GM18511 (cell line): Measurements from ENCODE around the gene NDFIP2.

Experiments used
- ATAC-seq: cut with Tn5 transposase; IDR thresholded peaks from one replicate; pipeline ENCODE4 v1.9.1; 2021; ENCODE audit warnings: mild to moderate bottlenecking, moderate library complexity; ENCODE audit not compliant: unreplicated experiment

The NDFIP2 gene

DNA sequence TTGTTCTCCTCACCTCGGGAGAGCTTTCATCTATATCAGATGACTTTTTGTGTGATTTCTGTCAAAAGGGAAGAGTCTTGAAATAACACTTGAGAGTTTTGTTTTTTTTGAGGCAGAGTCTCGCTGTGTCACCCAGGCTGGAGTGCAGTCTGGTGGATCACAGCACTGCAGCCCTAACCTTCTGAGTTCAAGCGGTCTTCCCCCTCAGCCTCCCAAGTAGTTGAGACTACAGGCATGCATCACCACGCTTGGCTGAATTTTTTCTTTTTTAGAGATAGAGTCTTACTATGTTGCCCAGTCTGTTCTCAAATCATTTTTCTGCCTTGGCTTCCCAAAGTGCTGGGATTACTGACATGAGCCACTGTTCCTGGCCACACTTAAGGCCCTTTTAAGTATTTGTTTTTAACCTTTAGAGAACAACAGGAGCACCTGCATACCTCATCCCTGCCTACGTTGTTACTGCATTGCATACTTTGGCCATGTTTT, 11.4 kb downstream of the NDFIP2 start:
- ATAC-seq = no peak

DNA sequence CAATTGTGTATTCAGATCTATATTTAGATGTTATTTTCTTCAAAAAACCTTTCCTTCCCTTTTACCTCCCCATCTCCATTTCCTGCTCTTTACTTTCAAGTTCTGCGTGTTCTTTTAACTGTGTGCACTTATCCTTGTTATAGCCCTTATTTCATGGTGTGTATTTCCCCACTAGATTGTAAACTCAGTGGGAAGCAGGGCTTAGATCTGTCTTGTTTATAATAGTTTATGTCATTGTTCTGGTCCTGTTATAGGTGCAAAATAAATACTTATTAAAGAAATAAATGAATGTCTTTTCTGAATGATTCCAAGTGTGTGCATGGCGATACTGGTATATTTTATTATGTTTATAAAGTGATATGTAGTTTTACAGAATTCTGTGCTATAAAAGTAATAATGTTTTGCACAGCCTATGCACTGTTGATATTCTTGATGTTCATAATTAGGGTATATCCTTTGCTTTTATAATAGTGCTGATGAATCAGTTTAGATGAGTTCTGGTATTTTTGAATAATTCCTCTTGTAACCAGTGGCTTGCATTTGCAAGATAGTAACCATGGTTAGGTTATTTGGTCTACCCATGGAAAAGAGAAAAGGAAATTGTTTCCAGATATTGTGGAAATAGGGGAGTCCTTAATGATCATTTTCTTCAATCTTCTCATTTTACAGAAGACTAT, 12.1 kb downstream of the NDFIP2 start:
- ATAC-seq = no peak

DNA sequence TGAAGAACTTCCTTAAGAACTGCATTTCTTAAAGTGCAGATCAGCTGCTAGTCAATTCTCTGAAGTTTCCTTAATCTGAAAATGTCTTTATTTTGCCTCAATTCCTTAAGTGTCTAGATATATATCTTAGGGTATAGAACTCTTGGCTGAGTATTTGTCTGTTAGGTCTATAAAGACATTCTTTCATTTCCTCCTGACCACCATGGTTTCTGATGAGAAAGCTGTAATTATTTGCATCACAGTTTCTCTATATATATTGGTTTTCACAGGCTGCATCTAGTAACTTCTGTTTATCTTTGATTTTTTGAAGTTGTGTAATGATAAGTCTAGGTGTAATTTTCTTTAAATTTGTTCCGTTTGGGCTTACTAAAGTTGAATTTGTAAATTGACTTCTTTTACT, 15.2 kb downstream of the NDFIP2 start:
- ATAC-seq = peak; percentile 87

GRCh38 chr13:79497064-79497463, 16.1 kb downstream of the NDFIP2 start:
- ATAC-seq = no peak

DNA sequence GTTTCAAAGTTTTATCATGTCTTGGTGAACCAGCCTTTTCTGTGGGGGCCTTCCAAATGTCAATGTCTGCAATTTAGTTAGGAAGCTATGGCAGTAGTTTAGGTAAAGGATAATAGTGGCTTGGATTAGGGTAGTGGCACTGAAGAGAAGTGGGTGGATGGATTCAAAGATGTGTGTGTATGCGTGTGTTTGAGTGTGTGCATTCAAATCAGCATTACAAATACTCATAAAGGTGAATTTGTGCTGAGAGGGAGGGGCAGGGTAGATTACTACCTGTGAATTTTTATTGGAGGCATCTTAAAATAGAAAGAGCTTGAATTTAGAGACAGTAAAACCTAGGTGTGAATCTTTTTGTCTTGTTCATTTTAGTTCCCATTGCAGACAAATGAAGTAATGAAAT, 16.9 kb downstream of the NDFIP2 start:
- no peak for ATAC-seq

DNA sequence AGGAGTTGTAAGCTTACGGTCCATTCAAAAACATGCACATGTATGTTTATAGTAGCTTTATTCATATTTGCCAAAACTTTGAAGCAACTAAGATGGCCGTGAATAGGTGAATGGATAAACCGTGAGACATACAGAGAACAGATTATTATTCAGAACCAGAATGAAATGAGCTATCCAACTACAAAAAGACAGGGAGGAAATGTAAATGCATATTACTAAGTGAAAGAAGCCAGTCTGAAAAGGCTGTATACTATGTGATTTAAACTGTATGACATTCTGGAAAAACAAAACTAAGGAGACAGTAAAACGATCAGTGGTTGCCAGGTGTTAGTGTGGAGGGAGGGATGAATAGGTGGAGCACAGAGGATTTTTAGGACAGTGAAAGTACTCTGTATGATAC, 19.9 kb downstream of the NDFIP2 start:
- no peak for ATAC-seq

DNA sequence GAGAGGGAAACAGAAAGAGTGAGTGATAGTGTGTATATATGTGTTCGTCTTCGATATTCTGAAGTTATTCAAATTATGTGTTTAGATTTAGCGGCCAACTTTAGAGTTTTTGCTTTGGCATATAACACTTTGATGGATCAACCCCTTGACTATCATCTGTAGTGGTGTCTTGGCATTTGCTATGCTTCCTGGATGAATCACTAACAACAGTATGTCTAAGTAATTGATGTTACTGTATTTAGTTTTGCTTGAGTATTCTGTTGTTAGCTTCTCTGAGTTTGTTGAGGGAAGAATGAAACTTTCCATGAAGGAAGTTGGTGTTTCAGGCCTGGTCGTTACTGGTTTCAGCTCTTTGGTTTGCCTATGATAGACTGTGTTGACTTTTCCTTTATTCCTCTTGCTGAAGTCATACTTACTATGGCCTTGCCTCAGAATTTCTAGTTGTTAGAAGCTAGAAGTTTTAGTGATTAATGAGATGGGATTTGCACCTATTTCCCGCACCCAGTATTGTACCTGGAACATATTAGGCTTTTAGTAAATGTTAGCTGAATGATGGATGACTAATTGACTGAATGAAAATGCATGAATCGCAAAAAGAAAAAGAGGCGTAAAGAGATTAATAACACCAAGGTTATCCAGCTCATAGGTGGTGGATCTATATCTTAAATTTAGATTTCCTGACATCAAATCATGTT, 20.7 kb downstream of the NDFIP2 start:
- no peak for ATAC-seq

DNA sequence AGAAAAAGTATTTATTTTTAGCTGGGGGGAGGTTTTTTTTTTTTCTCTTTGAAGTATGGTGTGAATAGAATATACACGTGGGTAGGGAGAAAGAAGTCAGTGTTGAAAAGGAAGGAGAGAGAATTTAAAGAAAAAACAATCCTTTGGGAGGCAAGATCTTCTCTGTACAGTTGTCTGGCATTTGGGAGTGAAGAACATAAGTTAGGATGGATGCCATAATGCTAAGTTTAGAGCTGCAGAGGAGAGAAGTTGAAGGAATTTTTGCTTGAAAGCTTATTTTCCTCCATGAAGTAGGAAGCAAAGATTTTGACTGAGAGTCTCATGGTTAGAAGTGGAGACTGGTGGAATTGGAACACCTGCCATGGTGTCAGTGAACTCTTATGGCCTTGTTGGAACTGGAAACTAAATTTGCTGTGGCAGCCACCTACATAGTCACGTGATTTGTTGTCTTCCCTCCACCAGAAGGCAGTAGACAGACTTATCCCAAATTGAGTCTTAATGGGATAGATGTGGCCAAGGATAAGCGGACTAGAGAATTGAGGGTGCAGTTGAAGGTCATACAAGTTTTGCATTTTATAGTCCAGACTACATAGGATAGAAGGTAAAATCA, 22.0 kb downstream of the NDFIP2 start:
- ATAC-seq = no peak

- no peak for ATAC-seq
Measured at GRCh38 chr13:79503473-79504017, 22.6 kb downstream of the NDFIP2 start.

DNA sequence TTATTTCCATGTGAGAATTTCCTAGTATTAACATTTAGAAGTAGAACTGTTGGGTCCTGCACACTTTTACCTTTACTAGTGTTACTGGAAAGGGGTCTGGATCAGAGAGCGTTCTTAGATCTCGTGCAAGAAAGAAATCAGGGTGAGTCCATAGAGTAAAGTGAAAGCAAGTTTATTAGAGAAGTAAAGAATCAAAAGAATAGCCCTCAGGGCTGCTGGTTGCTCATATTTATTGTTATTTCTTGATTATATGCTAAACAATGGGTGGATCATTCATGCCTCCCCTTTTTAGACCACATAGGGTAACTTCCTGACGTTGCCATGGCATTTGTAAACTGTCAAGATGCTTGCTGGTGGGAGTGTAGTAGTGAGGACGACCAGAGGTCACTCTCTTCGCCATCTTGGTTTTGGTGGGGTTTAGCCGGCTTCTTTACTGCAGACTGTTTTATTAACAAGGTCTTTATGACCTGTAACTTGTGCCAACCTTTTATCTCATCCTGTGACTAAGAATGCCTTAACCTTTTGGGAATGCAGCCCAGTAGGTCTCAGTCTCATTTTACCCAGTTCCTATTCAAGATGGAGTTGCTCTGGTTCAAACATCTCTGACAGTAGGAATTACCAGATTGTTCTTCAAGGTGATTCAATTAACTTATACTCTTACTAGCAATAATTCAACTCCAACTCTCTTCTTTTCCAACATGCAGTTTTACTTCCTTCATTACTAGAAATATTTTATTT, 27.4 kb downstream of the NDFIP2 start:
- no peak for ATAC-seq

DNA sequence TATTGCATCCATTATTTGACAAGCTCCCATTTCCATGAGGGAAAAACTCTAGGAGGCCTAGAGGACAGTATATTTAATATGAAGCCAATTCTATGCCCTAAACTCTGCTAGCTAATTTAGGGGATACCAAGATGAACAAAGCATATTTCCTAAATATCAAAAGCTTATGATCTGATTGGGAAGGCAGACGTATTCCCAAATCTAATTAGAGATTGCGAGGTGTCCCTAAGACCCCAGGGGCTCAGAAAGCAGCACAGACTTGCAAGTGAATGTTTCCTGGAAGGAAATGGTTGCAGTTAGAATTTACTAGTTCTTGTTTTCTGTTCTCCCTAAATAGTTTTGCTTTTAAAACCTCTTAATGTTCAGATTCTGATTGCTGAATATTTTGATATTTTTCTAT, 30.7 kb downstream of the NDFIP2 start:
- ATAC-seq = no peak

DNA sequence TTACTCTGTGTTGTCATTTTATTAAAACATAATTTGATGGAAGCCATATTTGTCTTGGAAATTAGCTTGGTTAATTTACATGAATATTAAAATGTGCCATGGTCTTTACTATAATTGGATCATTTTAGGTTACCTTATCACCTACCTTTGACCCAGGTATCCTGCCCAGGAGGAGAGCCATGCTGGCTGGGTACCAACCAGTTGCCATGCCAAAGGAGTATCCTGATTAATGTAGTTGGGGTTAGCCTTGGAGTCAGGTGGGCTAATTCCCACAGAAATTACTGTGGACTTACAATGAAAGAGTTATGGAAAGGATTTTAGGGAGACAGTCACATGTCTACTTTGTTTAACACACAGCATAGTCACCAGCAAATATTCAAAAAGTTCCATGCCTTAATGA, 32.0 kb downstream of the NDFIP2 start:
- no peak for ATAC-seq

DNA sequence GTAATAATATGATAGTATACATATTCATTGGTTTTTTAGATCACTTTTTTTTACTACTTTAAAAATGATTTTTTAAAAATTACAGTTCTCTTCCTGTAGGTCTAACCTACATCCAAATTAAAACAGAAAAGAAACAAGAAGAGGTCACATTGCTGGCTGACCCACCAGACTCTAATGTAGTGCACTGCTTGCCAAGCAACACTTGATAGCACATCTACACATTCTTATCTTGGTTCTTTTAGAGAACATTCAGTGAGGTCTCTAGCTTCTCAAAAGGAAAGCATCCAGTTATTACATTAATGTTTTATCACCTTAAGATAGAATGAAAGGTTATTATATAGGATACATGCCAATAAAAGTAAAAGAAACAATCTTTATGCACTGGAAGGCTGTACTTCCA, 35.6 kb downstream of the NDFIP2 start:
- ATAC-seq = no peak

- ATAC-seq = no peak
Measured at GRCh38 chr13:79519255-79519654, 38.3 kb downstream of the NDFIP2 start.

- ATAC-seq = peak; percentile 94
Measured at GRCh38 chr13:79522583-79522982, 41.6 kb downstream of the NDFIP2 start.

DNA sequence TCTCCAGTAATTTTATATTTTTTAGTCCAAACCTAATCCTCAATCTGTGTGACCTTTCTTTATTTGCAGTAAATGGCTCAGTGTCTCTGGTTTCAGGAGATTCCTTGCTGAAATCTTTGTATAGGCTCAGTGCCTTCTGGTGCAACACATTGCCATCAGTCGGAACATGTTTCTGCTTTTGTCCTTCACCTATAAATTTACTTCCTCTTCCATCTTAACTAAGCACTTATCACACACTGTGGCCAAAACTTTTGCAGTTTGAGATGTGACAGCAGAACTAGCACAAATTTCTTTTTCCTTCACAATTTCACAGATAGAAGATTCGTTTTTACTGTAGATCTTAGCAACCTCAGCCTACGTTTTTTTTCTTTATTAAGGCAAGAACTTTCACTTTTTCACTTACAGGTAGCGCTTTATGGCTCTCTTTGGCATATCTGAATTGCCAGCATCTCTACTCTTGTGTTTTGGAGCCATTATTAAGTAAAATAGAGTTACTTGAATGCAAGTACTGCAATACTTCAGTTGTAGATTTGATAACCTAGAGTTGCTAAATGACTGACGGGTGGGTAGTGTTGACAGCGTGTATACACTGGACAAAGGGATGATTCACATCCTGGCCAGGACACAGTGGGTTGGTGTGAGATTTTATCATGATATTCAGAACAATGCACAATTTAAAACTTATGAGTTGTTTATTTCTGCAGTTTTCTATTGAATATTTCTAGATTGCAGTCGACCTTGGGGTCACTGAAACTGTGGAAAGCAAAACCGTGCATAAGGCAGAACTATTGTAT, 44.3 kb downstream of the NDFIP2 start:
- ATAC-seq = peak; percentile 45

DNA sequence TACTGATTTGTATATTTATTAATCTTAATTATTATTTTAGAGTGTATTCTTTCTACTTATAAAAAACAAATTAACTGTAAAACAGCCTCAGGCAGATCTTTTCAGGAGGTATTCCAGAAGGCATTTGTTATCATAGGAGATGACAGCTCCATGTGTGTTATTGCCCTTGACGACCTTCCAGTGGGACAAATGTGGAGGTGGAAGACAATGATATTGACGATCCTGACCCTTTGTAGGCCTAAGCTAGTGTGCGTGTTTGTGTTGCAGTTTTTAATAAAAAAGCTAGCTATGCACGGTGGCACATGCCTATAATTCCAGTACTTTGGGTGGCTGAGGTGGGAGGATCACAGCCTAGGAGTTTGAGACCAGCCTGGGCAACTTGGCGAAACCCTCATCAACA, 46.7 kb downstream of the NDFIP2 start:
- no peak for ATAC-seq

GRCh38 chr13:79528356-79528755, 47.4 kb downstream of the NDFIP2 start:
- no peak for ATAC-seq

DNA sequence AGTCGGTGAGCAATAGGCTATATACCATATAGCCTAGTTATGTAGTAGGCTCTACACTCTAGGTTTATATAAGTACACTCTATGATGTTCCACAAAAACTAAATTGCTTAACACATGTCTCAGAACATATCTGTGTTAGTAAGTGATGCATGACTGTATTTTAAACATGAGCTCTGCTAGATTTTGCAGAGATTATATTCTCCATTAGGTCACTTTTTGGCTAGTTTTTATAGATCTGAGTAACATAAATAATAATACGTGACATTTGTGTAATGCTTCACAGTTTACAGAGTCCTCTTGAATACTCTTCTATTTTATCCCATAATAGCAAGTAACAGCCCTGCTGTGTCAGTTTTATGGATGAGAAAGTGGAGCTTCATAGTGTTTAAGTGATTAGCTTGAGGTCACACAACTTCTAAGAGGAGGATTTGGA, 47.8 kb downstream of the NDFIP2 start:
- no peak for ATAC-seq

DNA sequence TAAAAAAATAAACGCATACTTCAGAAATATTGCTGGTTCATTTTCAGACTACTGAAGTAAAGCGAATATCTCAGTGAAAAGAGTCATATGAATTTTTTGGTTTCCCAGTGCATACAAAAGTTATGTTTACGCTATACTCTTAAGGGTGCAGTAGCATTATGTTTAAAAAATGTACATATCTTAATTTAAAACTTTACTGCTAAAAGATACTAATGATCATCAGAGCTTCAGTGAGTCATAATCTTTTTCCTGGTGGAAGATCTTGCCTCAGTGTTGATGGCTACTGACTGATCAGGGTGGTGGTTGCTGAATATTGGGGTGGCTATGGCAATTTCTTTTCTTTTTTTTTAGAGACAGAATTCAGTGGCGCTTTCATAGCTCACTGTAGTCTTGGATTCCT, 48.9 kb downstream of the NDFIP2 start:
- no peak for ATAC-seq
